Bronchial epithelial cell (primary cell): ENCODE measurements around the gene CSNK1G1. TPM values are rescaled to one million over a fixed set of nuclear protein-coding genes. Genes with fewer than 3 reads are reported as not detected.
"Not testable (repeated sequence)": the region's sequence is repeated elsewhere in the genome, so short reads cannot be mapped to it uniquely, and the experiment has no call there.

Source experiments
- DNase-seq: peaks from one replicate; pipeline ENCODE4 v3.0.0-alpha.2; 2010; ENCODE audit warnings: low read depth
- FAIRE-seq: peaks from 2 replicates; lab custom pipeline; 2011; peaks lifted over from hg19 to GRCh38; lab: Jason Lieb, UNC
- H3K27me3 ChIP-seq: 2 replicates; pipeline ENCODE4 v1.5.1; 2011; ENCODE audit warnings: low read length; ENCODE audit not compliant: control insufficient read depth, insufficient read depth
- H3K36me3 ChIP-seq: 2 replicates; pipeline ENCODE4 v1.5.1; 2011; ENCODE audit warnings: low read length; ENCODE audit not compliant: control insufficient read depth, insufficient read depth
- H3K4me3 ChIP-seq: 2 replicates; pipeline ENCODE4 v1.5.1; 2011; ENCODE audit warnings: mild to moderate bottlenecking, low read depth, low read length, control low read depth
- CTCF ChIP-seq: IDR thresholded peaks from 2 replicates; pipeline ENCODE4 v1.5.1; 2011; ENCODE audit warnings: mild to moderate bottlenecking, moderate library complexity, low read length, control low read depth, inconsistent platforms; ENCODE audit not compliant: insufficient read depth, severe bottlenecking
- total RNA-seq: library from RNA; depleted of rRNA; stranded (reverse); fragments of >200 nt; gene quantifications from 2 replicates; pipeline ENCODE4 v1.2.1, GENCODE V29; 2014

The CSNK1G1 gene
- total RNA-seq, 1 donor from 2014 or later = 26.3 TPM

GRCh38 chr15:64229129-64229724, 126.7 kb downstream of the CSNK1G1 start:
- H3K36me3 ChIP-seq = no peaks in the 10 kb centered on the region
- H3K4me3 ChIP-seq = no peak overlapping the region
- TF ChIP-seq CTCF = no peak
- no peak for FAIRE-seq
- H3K27me3 ChIP-seq = no peaks in the 10 kb centered on the region
- no peak for DNase-seq

- H3K36me3 ChIP-seq = no peaks in the 10 kb centered on the region
- no peaks in the 10 kb centered on the region for H3K27me3 ChIP-seq
- DNase-seq (no peak), FAIRE-seq (no peak)
- no peak for TF ChIP-seq CTCF
- no peak overlapping the region for H3K4me3 ChIP-seq
Observed at GRCh38 chr15:64225804-64226203, 130.2 kb downstream of the CSNK1G1 start.

GRCh38 chr15:64224511-64224910, 131.5 kb downstream of the CSNK1G1 start:
- TF ChIP-seq CTCF = no peak
- Histone ChIP-seq H3K27me3 (no peaks in the 10 kb centered on the region), H3K4me3 (no peak overlapping the region), H3K36me3 (no peaks in the 10 kb centered on the region)
- DNase-seq (no peak), FAIRE-seq (no peak)

DNA sequence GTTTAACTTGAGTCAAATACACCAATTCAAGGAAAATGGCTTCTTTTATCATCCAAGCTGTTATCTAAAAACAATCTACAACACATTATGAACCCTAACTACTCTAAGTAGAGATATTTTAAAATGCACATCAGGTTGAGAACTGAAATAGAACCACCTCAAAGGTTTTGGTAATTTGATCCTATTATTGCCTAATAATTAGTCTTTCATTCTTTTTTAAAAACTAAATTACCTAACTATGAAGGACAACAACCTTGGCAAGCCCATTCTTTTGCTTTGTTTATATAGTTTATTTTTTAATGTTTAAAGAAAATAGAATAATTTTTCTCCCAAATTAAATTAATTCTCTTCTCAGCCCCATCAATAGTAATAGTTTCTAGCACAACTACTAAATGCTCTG, 132.1 kb downstream of the CSNK1G1 start:
- no peak for TF ChIP-seq CTCF
- no peaks in the 10 kb centered on the region for H3K27me3 ChIP-seq
- H3K36me3 ChIP-seq = no peaks in the 10 kb centered on the region
- FAIRE-seq (no peak), DNase-seq (no peak)
- no peak overlapping the region for H3K4me3 ChIP-seq

- H3K36me3 ChIP-seq = no peaks in the 10 kb centered on the region
- H3K27me3 ChIP-seq = no peaks in the 10 kb centered on the region
- TF ChIP-seq CTCF = no peak
- FAIRE-seq (no peak), DNase-seq (peak; percentile 38)
- no peak overlapping the region for H3K4me3 ChIP-seq
Observed at GRCh38 chr15:64222573-64223366, 133.2 kb downstream of the CSNK1G1 start.

GRCh38 chr15:64221911-64222310, 134.1 kb downstream of the CSNK1G1 start:
- H3K36me3 ChIP-seq, DNase-seq, FAIRE-seq, H3K27me3 ChIP-seq, H3K4me3 ChIP-seq: not testable (repeated sequence)

GRCh38 chr15:64217429-64217750, 138.6 kb downstream of the CSNK1G1 start:
- not testable (repeated sequence) for DNase-seq, H3K27me3 ChIP-seq, FAIRE-seq, H3K4me3 ChIP-seq, H3K36me3 ChIP-seq
